Activated T-cell treated with anti-CD3 and anti-CD28 coated beads, Interleukin-2, amount 50 U/mL, for 1 hour (primary cell): ENCODE data around the gene TULP4.
"Not testable (repeated sequence)": the region's sequence is repeated elsewhere in the genome, so short reads cannot be mapped to it uniquely, and the experiment has no call there.

Source experiments
- DNase-seq: peaks from one replicate; pipeline ENCODE4 v3.0.0-alpha.2; 2020

Gene TULP4

DNA sequence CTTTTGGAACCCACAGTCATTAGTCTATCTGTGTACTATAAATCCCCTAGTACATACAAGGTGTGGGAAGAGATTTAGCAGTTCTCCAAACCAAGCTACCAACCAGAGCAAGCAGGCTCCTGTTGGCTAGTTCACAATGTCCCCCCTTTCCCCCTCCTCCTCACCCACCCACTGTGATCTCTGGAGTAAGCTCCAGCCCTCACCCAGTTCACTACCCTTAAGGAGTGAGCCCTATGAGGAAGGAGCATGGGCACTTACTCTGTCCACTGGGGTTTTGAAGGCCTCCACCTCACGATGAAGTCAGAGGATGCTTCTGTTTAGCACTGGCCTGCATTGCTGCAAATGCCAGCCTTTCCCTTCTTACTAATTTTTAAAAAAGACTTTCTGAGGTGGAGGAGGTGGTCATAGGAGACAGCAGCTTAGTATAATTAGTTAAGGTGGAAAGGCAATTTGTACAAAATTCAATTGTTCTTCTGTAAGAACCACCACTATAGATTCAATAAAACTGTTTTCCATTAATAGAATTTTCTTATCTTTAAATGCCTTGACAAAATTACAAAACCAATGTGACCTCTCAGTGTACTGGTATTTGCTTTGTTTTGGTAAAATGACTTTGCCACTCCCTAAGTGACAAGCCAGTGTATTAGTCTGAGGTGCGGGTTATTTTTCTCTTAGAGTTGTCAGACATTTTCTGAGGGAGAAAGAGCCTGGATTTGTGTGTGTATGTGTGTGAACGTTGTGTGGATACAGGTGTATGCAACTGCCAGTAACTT, 86.2 kb downstream of the TULP4 start:
- DNase-seq: no peak

DNA sequence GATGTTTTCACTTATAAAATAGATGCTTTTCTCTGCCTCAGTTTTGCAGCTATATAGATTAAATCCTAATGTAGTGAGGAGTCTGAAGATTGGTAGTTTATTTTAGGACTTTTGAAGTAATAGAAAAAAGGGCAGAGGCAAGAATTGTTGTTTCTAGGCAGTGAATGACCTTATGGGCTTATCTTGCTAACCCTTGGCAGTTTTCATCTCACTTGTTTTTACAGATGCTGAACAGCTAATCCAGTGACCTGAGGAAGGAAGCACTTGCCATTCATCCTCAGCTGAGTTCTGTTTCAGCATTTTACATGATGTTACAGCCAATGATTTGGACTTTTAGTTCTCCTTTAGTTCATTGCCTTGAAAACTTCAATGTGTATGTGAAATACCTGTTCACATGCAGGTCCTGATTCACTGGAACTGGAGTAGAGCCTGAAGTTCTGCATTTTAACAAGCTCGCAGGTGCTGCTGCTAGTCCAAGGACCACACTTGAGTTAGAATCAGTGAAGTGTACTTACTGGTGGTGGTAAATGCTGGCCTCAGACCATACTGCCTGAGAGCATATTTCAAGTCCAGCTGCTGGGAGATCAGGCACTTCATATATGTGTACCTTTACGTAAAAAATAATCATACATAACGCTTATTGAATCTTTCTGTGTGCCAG, 86.9 kb downstream of the TULP4 start:
- DNase-seq: no peak

DNA sequence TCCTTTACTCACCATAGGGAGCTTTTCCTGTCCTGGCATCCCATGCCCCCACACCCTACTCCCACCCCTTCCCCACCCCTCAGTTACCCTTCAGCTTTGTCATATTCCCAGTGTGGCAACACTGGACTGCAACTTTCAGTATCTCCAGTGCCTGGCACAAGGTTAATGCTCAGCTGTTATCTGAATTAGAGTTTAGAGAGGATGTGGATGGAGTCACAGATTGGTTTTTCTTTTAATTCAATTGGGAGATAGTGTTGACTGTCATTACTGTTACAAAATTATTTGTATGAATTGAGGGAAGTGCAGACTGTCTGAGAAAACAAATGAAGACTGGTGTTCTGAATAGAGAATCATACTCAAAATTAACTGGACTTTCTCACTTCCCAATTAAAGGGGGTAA, 89.9 kb downstream of the TULP4 start:
- no peak for DNase-seq

- DNase-seq: not testable (repeated sequence)
Measured at GRCh38 chr6:158405321-158405831, 93.1 kb downstream of the TULP4 start.

- DNase-seq: no peak
Measured at GRCh38 chr6:158405933-158406332, 93.7 kb downstream of the TULP4 start.

- no peak for DNase-seq
Measured at GRCh38 chr6:158406736-158407135, 94.5 kb downstream of the TULP4 start.

- no peak for DNase-seq
Measured at GRCh38 chr6:158408013-158408412, 95.7 kb downstream of the TULP4 start.

DNA sequence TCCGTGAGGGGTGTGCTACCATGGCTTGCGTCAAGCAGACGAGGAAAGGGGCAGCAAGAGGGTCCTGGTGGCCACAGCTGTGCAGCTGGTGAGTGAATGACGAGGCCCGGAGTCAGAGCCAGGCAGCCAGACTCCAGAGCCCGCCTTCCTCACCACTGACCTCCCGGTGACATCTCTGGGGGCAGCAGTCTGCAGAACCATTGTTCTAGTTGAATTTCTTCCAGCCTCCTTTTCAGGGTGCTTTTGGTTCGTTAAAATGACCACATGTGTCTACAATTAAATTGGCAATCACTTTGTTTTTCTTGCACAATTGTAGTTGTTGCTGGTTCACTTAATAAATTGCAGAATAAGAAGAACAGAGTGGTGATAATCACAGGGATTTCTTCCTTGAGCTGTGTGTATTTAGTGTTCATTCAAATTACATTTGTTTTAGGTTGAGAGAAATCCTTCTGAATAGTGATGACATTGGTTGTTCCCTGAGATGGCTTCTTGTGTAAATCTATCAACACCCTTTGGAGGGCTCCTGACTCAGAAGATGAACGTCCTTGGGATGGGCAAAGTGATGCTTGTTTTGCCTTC, 96.4 kb downstream of the TULP4 start:
- no peak for DNase-seq

DNA sequence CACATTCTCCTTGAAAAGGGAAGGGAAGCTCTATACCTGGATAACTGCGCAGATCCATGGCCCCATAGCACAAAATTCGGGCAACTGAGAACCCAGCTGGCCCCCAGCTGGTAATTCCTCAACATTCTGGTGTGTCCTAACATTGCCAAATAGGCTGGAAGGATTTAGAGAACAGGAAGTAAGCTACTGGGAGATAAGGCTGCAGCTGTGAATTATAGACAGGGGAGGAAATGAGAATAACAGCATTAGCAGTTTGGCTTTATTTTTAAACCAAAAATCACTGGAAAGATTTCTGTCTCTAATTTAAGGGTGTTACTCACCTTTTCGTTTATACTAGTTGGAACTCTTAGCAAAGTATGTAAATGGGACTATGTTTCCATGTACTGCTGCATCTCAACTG, 97.2 kb downstream of the TULP4 start:
- no peak for DNase-seq

DNA sequence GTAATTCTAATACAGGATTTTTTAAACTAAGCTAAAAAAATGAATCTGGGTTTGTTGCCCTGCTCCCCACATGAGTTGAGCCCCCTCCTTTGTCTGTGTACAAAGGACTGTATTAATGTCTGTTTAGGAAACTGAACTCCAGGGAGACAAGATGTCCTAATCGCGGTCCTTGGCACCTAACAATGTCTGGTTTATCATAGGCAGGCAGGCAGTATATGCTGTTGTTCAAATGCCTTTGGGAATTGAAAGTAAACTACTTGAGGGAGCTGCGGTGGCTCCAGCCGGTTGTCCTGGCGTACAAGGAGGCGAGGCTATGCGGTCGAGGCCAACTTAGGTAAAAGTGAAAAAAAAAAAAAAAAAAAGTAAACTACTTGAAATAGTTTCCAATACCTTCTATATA, 98.5 kb downstream of the TULP4 start:
- DNase-seq: no peak

DNA sequence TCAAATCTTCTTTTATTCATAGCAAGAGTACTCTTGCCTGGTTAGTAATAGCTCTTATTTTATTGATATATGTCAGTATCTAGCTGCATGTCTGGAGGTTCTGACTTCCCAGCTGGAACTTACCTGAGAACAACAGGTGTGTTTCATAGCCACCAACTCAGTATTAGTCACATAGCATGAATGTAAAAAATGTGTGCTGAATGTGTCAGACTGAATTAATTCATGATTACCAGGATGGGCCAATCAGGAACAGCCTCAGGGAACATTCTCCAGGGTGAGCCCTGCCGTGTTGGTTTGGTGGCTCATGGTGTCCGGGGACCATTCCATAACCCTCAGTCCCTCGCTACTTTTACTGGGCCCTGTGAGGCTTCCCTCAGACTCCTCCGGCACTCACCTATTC, 99.7 kb downstream of the TULP4 start:
- no peak for DNase-seq

GRCh38 chr6:158413028-158413427, 100.8 kb downstream of the TULP4 start:
- no peak for DNase-seq

- no peak for DNase-seq
Measured at GRCh38 chr6:158413814-158414565, 101.7 kb downstream of the TULP4 start.

GRCh38 chr6:158414851-158415262, 102.6 kb downstream of the TULP4 start:
- DNase-seq: no peak

DNA sequence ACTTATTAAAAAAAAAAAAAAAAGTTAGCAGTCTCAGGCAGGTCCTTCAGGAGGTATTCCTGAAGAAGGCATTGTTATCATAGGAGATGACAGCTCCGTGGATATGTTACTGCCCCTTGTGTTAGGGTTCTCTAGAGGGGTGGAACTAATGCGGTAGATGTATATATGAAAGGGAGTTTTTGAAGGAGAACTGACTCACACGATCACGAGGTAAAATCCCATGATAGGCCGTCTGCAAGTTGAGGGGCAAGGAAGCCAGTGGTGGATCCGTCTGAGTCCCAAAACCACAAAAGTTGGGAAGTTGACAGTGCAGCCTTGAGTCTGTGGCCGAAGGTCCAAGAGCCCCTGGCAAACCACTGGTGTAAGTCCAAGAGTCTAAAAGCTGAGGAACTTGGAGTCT, 103.4 kb downstream of the TULP4 start:
- DNase-seq: no peak

GRCh38 chr6:158416883-158417759, 104.9 kb downstream of the TULP4 start:
- no peak for DNase-seq

GRCh38 chr6:158417760-158418098, 105.5 kb downstream of the TULP4 start:
- no peak for DNase-seq

DNA sequence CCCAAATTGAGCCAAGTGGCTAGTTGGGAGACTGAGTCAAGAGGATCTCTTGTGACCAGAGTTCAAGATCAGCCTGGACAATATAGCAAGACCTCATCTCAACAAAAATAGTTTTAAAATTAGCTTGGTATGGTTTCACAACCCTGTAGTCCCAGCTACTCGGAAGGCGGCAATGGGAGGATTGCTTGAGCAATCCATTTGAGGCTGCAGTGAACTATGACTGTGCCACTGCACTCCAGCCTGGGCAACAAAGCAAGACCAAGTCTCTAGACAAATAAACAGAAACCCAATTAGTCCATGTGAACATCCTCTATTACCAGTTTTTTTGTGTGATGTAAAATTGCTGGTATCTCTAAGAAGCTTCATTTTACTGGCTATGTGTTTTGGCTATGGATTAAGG, 106.2 kb downstream of the TULP4 start:
- DNase-seq: no peak

DNA sequence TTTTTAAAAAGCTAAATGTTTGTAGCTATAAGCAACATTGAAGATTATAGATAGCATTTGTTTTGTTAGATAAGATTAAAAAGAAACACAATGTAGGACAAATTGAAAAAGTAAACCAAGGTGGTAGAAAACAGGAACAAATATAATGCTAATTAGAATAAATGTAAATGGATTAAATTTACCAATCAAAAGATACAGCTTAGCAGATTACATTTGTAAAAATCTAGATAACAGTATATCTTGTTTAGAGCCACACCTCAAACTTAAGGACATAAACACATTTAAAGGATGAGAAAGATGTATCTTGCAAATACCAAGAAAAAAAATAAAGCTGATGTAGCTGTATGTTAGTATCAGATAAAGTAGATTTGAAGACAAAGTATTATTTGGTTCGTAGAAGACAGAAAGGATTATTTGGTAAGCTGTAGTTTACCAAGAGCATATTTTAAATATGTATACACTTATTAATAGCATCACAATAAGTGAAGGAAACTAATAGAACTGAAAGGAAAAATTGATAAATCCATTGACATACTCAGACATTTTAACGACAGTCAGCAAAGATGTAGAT, 107.2 kb downstream of the TULP4 start:
- DNase-seq: no peak

GRCh38 chr6:158421381-158421780, 109.1 kb downstream of the TULP4 start:
- no peak for DNase-seq

DNA sequence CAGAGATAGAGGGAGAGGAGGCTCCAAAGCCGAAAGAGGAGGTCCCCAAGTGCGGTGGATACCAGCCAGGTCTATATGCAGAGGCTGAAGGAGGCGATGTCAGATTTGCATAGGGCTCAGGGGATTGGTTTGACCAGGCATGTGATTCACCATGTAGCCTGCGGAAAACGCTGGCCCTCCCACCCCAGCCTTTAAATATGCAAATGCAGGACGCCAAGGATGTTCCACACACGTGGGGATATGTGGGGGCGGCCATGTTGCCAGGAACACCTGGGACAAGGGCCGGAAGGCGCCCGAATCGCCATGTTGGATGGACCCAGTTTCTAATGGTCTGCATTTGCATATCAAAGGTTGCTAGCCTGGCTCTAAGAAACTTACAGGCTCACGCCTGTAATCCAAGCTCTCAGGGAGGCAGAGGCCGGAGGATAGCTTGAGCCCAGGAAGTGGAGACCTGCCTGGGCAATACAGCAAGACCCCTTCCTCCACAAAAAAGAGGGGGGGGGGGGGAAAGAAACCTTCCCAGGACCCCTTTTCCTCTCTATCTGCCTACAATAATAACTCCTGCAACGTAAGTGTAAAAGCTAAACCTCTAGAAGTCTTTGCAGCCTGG, 110.5 kb downstream of the TULP4 start:
- DNase-seq: no peak

DNA sequence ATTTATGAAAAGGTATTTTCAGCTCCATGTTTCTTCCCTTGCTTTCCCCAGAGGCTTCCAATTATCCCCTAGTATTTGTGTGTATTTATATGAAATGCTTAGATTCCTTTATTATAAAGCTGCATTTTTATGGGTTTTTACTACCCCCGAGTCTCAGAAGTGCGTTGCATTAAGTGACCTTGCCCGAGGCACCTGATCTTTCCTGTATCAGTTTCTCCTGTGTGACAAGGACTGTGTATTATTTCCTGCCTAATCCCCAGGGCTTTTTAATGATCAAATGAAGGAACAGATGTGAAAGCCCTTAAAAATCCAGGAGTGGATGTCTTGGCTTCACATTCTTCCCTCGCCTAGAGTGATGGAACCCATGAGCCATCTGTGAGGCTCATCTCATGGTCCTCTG, 118.8 kb downstream of the TULP4 start:
- no peak for DNase-seq
